Right ventricle myocardium inferior (tissue), 1 donor: ENCODE results near the gene NOL9. TPM values are rescaled to one million over a fixed set of nuclear protein-coding genes. Genes with fewer than 3 reads are reported as not detected.
"Not testable (repeated sequence)": the region's sequence is repeated elsewhere in the genome, so short reads cannot be mapped to it uniquely, and the experiment has no call there.

ENCODE experiments used
- ATAC-seq: fragments of 200-7000 bp; cut with Tn5 transposase; one replicate; pipeline ENCODE4 v1.9.1; 2020; ENCODE audit warnings: mild to moderate bottlenecking, moderate library complexity
- DNase-seq: peaks from one replicate; pipeline ENCODE4 v3.0.0; 2021; ENCODE audit errors: missing footprints
- intact Hi-C: fragments of 100-400 bp; cut with DNase I; formaldehyde crosslinking; loops from one replicate; pipeline ENCODE4 v1.11.0; 2022
- total RNA-seq: library from RNA; stranded (reverse); fragmentation: NEBNext Ultra II Directional; extraction: Animal tissue kit (Norgen Biotek cat#: 25700); gene quantifications from one replicate; pipeline ENCODE4 v1.2.1, GENCODE V29; 2021
- donor health status: DM: no; HTN: yes; CAD: no; lungs with severe emphysema.

The NOL9 gene
- total RNA-seq, 1 donor from 2014 or later: 12.6 TPM

GRCh38 chr1:6497215-6497866 is 57.0 kb downstream of the NOL9 start:
- intact Hi-C loops: no loop called here
- peak; percentile 66 for ATAC-seq
- DNase-seq: peak; percentile 84

DNA sequence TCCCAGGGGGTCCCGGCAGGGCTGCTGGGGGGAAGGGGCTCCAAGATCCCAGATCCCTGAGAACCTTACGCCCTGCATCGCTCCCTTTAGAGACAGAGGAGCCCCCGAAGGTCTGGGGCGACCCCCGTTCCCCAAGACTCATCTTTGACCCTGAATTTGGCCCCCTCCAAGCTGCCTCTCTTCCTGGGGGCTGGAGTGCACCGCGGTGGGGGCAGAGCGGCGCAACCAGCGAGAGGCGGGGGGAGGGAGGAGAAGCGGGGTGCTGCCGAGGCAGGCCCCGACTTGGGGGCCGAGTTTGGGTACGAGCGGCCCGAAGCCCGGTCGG is 57.5 kb downstream of the NOL9 start:
- intact Hi-C loops: no loop called here
- ATAC-seq (no peak), DNase-seq (no peak)

DNA sequence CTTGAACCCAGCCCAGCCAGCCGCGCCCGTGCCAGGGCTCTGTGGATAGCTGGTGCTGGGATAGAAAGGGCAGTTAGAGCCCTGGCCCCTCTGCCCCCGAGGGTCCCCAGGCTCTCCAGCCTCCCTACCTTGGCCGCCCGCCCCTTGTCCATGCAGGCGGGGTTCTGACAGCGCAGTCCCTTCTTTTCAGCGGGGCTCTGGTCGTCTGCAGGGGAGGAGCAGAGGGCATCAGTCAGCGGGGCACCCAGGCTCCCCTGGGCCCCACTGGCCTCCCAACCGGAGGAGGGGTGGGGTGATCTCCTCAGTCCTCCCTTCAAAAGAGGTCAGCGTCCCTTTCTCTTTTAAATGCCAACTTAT is 58.0 kb downstream of the NOL9 start:
- ATAC-seq: no peak
- intact Hi-C loops: no loop called here
- no peak for DNase-seq

DNA sequence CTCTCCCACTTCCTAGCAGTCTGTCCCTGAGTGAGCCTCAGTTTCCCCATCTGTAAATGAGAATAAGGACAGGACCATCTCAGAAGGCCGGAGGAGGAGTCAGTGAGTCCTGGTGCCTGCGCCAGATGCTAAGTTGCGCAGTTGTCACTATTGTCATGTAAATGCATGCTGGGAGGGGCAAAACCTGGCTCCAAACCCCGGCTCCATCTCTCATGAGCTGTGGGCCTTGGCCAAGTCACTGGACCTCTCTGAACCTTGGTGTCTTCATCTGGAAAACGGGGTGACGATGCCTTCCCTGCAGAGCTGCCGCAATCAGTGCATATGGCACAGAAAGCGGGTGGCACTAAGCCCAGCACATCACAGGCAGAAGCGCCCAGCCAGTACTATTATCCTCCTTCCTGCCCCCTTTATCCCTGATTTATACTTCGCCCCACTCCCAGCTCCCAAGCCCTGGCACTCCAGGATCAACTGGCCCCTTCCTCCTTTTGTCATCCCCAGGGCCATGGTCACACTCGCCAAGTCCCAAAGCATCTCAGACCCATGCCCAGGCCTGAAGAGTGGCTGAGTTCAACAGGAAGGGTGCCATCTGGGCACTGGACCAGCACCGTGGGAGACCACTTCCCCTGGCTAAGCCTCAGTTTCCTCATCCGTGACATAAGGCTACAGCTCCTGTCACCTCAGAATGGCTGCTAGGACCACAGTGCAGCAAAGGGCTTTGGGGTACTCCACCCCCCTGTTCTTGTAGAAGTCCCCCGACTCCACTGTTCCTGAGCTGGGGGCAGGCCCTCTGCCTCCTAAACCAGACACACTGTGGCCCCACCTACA is 58.6 kb downstream of the NOL9 start:
- ATAC-seq (no peak), DNase-seq (no peak)
- intact Hi-C loops: no loop called here

DNA sequence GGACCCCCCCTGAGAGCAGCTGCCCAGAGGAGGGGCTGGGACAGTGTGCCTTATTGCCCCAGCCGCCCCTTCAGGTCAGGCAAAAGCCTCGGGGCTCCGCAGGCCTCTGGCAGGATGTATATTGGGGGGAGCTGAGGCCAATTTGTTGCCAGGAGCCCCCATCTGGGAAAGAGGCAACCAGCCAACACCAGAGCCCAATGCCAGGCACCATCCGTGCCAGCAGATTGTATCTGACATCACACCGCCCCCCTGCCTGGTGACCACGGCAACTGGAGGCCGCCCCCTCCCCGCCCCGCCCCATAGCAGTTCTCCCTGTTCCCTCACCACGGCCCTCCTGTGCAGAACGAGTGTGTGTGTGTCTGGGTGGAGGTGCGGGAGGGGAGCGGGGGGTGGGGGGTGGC is 59.3 kb downstream of the NOL9 start:
- intact Hi-C loops: no loop called here
- no peak for DNase-seq
- ATAC-seq: no peak

DNA sequence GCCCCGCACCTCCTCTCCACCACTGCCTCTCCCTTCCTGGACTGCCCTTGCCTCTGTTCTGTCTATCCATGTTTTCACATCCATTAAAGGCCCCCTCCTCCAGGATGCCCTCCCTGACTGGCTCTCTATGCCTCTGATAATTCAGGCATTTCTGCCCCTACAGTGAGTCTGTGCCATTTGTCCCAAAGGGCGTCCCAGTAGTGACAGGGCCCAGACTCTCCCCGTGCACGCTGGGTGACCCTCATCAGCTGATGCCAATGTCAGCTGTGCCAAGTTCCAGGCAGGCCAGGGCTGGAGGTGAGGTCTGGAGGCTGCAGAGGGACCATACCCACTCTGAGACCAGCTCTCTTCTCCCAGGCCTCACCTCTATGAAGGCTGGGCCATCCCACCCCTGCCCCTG is 59.7 kb downstream of the NOL9 start:
- ATAC-seq (peak; percentile 45), DNase-seq (no peak)

DNA sequence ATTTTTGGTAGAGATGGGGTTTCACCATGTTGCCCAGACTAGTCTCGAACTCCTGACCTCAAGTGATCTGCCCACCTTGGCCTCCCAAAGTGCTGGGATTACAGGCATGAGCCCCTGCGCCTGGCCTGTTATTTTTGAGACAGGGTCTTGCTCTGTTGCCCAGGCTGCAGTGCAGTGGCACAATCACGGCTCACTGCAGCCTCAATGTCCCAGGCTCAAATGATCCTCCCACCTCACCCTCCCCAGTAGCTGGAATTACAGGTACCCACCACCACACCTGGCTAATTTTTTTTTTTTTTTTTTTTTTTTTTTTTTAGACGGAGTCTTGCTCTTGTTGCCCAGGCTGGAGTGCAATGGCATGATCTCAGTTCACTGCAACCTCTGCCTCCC is 60.5 kb downstream of the NOL9 start:
- intact Hi-C loops, DNase-seq, ATAC-seq: not testable (repeated sequence)

More for the DNA sequence above, 59.7 kb downstream of the NOL9 start:
- intact Hi-C loops: no loop called here

DNA sequence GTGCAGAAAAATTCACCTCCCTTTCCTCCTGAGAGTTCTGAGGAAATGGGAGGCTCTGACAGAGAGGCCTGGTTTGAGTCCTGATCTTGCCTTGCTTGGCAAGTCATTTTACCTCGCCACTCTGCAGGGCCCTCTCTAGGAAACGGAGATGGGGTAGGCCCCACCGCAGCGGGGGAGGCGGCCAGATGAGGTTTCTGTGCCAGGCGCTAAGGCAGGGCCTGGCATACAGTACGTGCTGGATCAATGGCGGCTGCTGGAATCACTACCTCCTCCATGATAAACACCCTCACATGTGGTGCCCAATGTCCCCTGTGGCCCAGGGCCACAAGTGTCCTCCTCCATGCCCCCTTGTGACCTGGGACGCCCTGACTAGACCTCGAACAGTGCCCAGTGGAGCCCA is 62.3 kb downstream of the NOL9 start:
- DNase-seq (no peak), ATAC-seq (no peak)
- intact Hi-C loops: no loop called here

GRCh38 chr1:6491480-6491962 is 62.8 kb downstream of the NOL9 start, which contains the start of gene PLEKHG5:
PLEKHG5 (minus strand) TSS chr1:6491667; CDS start chr1:6477571, 14,096 bp downstream.
- ATAC-seq: no peak

DNA sequence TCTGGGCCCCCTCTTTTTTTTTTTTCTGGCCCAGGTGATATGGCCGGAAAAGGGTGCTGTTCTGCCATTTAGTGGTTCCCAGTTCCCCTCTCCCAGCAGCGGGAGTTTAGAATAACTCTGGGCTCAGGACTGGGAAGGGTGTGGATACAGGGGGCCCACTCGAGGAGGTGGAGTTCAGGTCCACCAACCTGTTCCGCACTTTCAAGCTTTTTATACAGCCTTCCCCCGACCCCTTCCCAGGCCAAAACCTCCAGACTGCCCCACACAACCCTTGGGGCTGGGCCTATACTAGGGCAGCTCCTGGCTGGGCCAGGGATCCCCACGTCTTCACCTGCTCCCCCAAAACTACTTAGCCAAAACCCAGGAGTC is 63.2 kb downstream of the NOL9 start:
- intact Hi-C loops: no loop called here
- DNase-seq (no peak), ATAC-seq (no peak)

More at GRCh38 chr1:6491480-6491962, 62.8 kb downstream of the NOL9 start, which contains the start of gene PLEKHG5:
- DNase-seq: no peak
- intact Hi-C loops: no loop called here

- DNase-seq: no peak
- peak; percentile 56 for ATAC-seq
- intact Hi-C loops: no loop called here
These were observed 63.9 kb downstream of the NOL9 start for GRCh38 chr1:6490181-6491080.

DNA sequence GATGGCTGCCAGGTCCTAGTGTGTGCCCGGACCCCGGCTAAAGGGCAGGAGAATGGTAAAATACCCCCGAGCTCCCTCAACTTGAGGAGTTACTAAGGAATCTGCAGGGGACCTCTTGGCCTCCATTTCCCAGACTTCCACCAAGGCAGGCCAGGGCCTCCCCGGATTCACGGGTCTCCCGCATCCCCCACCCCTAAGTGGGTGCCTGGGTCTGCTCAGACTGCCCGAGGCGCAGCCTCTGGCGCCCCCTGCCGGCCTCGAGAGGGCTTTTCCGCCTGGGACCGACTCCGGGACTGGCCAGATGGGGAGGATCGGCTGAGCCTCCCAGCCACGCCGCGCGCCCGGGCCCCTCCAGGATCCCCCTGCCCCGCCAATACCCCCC is 64.5 kb downstream of the NOL9 start:
- peak; percentile 53 for ATAC-seq
- intact Hi-C loops: loop anchor here (2.0 to 5.0 kb wide), 2 partner anchors 33 to 158 kb away; no protein-coding TSS in a partner anchor
- peak; percentile 83 for DNase-seq

- DNase-seq: no peak
- no peak for ATAC-seq
These were observed 64.9 kb downstream of the NOL9 start for GRCh38 chr1:6489383-6489765.

GRCh38 chr1:6488602-6489382 is 65.5 kb downstream of the NOL9 start:
- DNase-seq (no peak), ATAC-seq (no peak)
- intact Hi-C loops: loop anchor here (2.0 to 5.0 kb wide), 2 partner anchors 34 to 159 kb away; no protein-coding TSS in a partner anchor

More at GRCh38 chr1:6489383-6489765, 64.9 kb downstream of the NOL9 start:
- intact Hi-C loops: loop anchor here (2.0 to 5.0 kb wide), 2 partner anchors 33 to 158 kb away; no protein-coding TSS in a partner anchor

- ATAC-seq (no peak), DNase-seq (no peak)
- intact Hi-C loops: loop anchor here (2.0 to 5.0 kb wide), 2 partner anchors 35 to 159 kb away; no protein-coding TSS in a partner anchor
These were observed 66.4 kb downstream of the NOL9 start for GRCh38 chr1:6487804-6488484.

DNA sequence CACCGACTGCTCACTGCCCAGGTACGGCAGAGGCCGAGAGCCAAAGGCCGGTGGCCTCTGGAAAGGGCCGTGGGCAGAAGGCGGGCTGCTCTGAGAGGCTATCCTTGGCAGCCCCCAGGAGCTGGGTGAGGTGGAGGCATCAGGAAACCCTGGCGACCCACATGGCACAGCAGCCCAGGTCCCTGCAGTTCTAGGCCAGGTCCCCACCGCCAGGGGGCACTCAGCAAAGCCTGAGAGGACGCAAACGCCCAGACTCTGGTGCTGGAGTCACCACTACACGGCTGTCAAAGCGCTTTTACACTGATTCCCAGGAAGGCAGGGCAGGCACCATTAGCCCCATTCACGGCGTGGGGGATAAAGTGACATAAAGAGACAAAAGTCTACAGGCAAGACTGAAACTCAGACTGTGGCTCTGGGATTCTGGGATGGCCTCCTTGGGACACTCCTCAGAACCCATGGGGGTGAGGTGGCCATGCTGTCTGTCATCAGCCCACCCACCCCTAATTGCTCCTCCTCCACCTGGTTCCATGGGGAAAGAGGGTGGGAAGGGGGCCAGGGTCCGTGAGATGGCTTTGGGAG is 67.8 kb downstream of the NOL9 start:
- intact Hi-C loops: loop anchor here (5.0 kb wide), 1 partner anchor 161 kb away; no protein-coding TSS in a partner anchor
- ATAC-seq (peak; percentile 77), DNase-seq (peak; percentile 89)
